Medulla oblongata (tissue), 1 donor: ENCODE measurements around the gene RBX1.

Experiments used
- DNase-seq: peaks from one replicate; pipeline ENCODE4 v3.0.0-alpha.2; 2015; ENCODE audit errors: extremely low spot score

The RBX1 gene

GRCh38 chr22:41022470-41023298 is 71.5 kb downstream of the RBX1 start:
- peak; percentile 71 for DNase-seq
